Activated CD8-positive, alpha-beta T cell treated with anti-CD3 and anti-CD28 coated beads, Interleukin-2, amount 10 ng/mL, durations not matched to agents 7 days and 5 days (primary cell): ENCODE data around the gene ENOSF1. TPM values are rescaled to one million over a fixed set of nuclear protein-coding genes. Genes with fewer than 3 reads are reported as not detected.
A peak's percentile ranks its signal among the peaks of the same experiment; 100 is the strongest.
"Not testable (repeated sequence)": the region's sequence is repeated elsewhere in the genome, so short reads cannot be mapped to it uniquely, and the experiment has no call there.

Experiments used
- ATAC-seq: fragments of 150-1000 bp; cut with Tn5 transposase; one replicate; pipeline ENCODE4 v1.10.0; 2021; ENCODE audit warnings: moderate library complexity
- CTCF ChIA-PET: fragments of 350-600 bp; sonication (Branson Sonifier 250); formaldehyde crosslinking; loops from one replicate; lab custom pipeline; 2021; ENCODE audit warnings: antibody characterized with exemption; lab: Charles Lee
- POLR2A ChIA-PET: fragments of 350-600 bp; sonication (Branson Sonifier 250); formaldehyde crosslinking; loops from one replicate; lab custom pipeline; 2021; ENCODE audit warnings: antibody characterized with exemption; lab: Charles Lee
- DNase-seq: peaks from one replicate; pipeline ENCODE4 v3.0.0-alpha.2; 2020
- H3K27ac Mint-ChIP-seq: one replicate; pipeline ENCODE4 v1.8.0; 2021; ENCODE audit warnings: mild to moderate bottlenecking, mixed read lengths
- H3K27me3 Mint-ChIP-seq: one replicate; pipeline ENCODE4 v1.8.0; 2021; ENCODE audit warnings: low read depth, mixed read lengths
- H3K36me3 Mint-ChIP-seq: one replicate; pipeline ENCODE4 v1.8.0; 2021; ENCODE audit warnings: low read depth, mixed read lengths
- H3K4me1 Mint-ChIP-seq: one replicate; pipeline ENCODE4 v1.8.0; 2021; ENCODE audit warnings: low read depth, mixed read lengths
- H3K4me3 Mint-ChIP-seq: one replicate; pipeline ENCODE4 v1.8.0; 2021; ENCODE audit warnings: mild to moderate bottlenecking, mixed read lengths
- H3K9me3 Mint-ChIP-seq: one replicate; pipeline ENCODE4 v1.8.0; 2022; ENCODE audit warnings: mixed read lengths; ENCODE audit not compliant: insufficient read depth
- total RNA-seq, 2 experiments: library from RNA; stranded (reverse); gene quantifications; one replicate each; pipeline ENCODE4 v1.2.3, GENCODE V29; 2021

The ENOSF1 gene
- total RNA-seq, 2 experiments from 2014 or later, result 66.0 to 74.1 TPM

GRCh38 chr18:682833-683232, 29.6 kb downstream of the ENOSF1 start:
- ChIA-PET POLR2A (interaction anchor here (0.9 to 2.9 kb wide), 4 partner anchors 10 to 28 kb away, joined by 5 to 32 read pairs (median 6); partner anchors contain the start of gene TYMS), CTCF (interaction anchor here (1.2 to 3.5 kb wide), 5 partner anchors 9 to 157 kb away, joined by 3 to 28 read pairs (median 5); partner anchors contain the start of gene ENOSF1)
- no peak overlapping the region for H3K4me3 Mint-ChIP-seq
- H3K4me1 Mint-ChIP-seq, result peaks cover 32% of the 10 kb centered on the region
- DNase-seq, result no peak
- no peak for ATAC-seq
- H3K9me3 Mint-ChIP-seq, result no peaks in the 10 kb centered on the region
- no peaks in the 10 kb centered on the region for H3K27me3 Mint-ChIP-seq
- peak overlapping the region; percentile 97 for H3K27ac Mint-ChIP-seq
- peaks cover 71% of the 10 kb centered on the region for H3K36me3 Mint-ChIP-seq

- H3K27me3 Mint-ChIP-seq, H3K9me3 Mint-ChIP-seq, DNase-seq, ATAC-seq: not testable (repeated sequence)
- peak overlapping the region; percentile 97 for H3K27ac Mint-ChIP-seq
- ChIA-PET CTCF (interaction anchor here (1.1 to 3.5 kb wide), 8 partner anchors 9 to 158 kb away, joined by 3 to 28 read pairs (median 6); partner anchors contain the start of genes ENOSF1 and TYMS), POLR2A (interaction anchor here (0.6 to 2.9 kb wide), 5 partner anchors 9 to 51 kb away, joined by 3 to 32 read pairs (median 5); partner anchors contain the start of gene TYMS)
- peaks cover 75% of the 10 kb centered on the region for H3K36me3 Mint-ChIP-seq
- peak overlapping the region; percentile 7 for H3K4me3 Mint-ChIP-seq
- H3K4me1 Mint-ChIP-seq, result peaks cover 32% of the 10 kb centered on the region
These were observed 30.0 kb downstream of the ENOSF1 start for GRCh38 chr18:682416-682815.

- ATAC-seq, result peak; percentile 96
- Mint-ChIP-seq H3K27ac (peak overlapping the region; percentile 97), H3K4me1 (peaks cover 32% of the 10 kb centered on the region), H3K27me3 (no peaks in the 10 kb centered on the region), H3K9me3 (no peaks in the 10 kb centered on the region), H3K36me3 (peaks cover 78% of the 10 kb centered on the region), H3K4me3 (peak overlapping the region; percentile 47)
- DNase-seq, result peak; percentile 87
- ChIA-PET POLR2A (interaction anchor here (0.6 to 2.9 kb wide), 5 partner anchors 9 to 51 kb away, joined by 3 to 32 read pairs (median 5); partner anchors contain the start of gene TYMS), CTCF (interaction anchor here (1.1 to 3.5 kb wide), 7 partner anchors 10 to 158 kb away, joined by 3 to 28 read pairs (median 5); partner anchors contain the start of gene TYMS)
These were observed 30.4 kb downstream of the ENOSF1 start for GRCh38 chr18:681985-682384.

GRCh38 chr18:680392-680791, 32.0 kb downstream of the ENOSF1 start:
- Mint-ChIP-seq H3K27me3 (no peaks in the 10 kb centered on the region), H3K9me3 (no peaks in the 10 kb centered on the region), H3K4me3 (no peak overlapping the region), H3K27ac (peak overlapping the region; percentile 97), H3K36me3 (peaks cover 83% of the 10 kb centered on the region), H3K4me1 (peaks cover 36% of the 10 kb centered on the region)
- no peak for ATAC-seq
- no peak for DNase-seq
- CTCF ChIA-PET, result interaction anchor here (1.2 to 3.5 kb wide), 3 partner anchors 22 to 151 kb away, joined by 4 to 28 read pairs (median 6); partner anchors contain the start of gene TYMS
- POLR2A ChIA-PET, result interaction anchor here (2.0 to 4.5 kb wide), 2 partner anchors 9 to 22 kb away, joined by 6 to 24 read pairs; partner anchors contain the start of gene TYMS

GRCh38 chr18:679516-679915, 32.9 kb downstream of the ENOSF1 start:
- POLR2A ChIA-PET, result interaction anchor here (0.6 to 4.5 kb wide), 3 partner anchors 9 to 134 kb away, joined by 3 to 24 read pairs (median 6); partner anchors contain the start of gene TYMS
- CTCF ChIA-PET, result no interaction called here
- Mint-ChIP-seq H3K9me3 (no peaks in the 10 kb centered on the region), H3K4me1 (peaks cover 36% of the 10 kb centered on the region), H3K36me3 (peaks cover 79% of the 10 kb centered on the region), H3K27ac (peak overlapping the region; percentile 74), H3K4me3 (no peak overlapping the region), H3K27me3 (no peaks in the 10 kb centered on the region)
- DNase-seq (no peak), ATAC-seq (no peak)

- Mint-ChIP-seq H3K27ac (peak overlapping the region; percentile 11), H3K27me3 (no peaks in the 10 kb centered on the region), H3K9me3 (no peaks in the 10 kb centered on the region), H3K36me3 (peaks cover 82% of the 10 kb centered on the region), H3K4me1 (peaks cover 35% of the 10 kb centered on the region), H3K4me3 (no peak overlapping the region)
- ATAC-seq (no peak), DNase-seq (no peak)
- ChIA-PET CTCF (interaction anchor here (1.5 kb wide), 1 partner anchor 11 kb away, joined by 3 read pairs; no protein-coding TSS in a partner anchor), POLR2A (interaction anchor here (4.5 kb wide), 1 partner anchor 20 kb away, joined by 24 read pairs; the partner anchor contains the start of gene TYMS)
These were observed 33.8 kb downstream of the ENOSF1 start for GRCh38 chr18:678482-679182.

- ATAC-seq (no peak), DNase-seq (no peak)
- H3K4me3 Mint-ChIP-seq, result no peak overlapping the region
- no peaks in the 10 kb centered on the region for H3K9me3 Mint-ChIP-seq
- H3K4me1 Mint-ChIP-seq, result peaks cover 29% of the 10 kb centered on the region
- ChIA-PET CTCF (interaction anchor here (1.5 kb wide), 1 partner anchor 10 kb away, joined by 3 read pairs; no protein-coding TSS in a partner anchor), POLR2A (interaction anchor here (4.5 kb wide), 1 partner anchor 19 kb away, joined by 24 read pairs; the partner anchor contains the start of gene TYMS)
- peaks cover 78% of the 10 kb centered on the region for H3K36me3 Mint-ChIP-seq
- no peaks in the 10 kb centered on the region for H3K27me3 Mint-ChIP-seq
- peak overlapping the region; percentile 62 for H3K27ac Mint-ChIP-seq
These were observed 34.5 kb downstream of the ENOSF1 start for GRCh38 chr18:677951-678381.

- Mint-ChIP-seq H3K27me3 (no peaks in the 10 kb centered on the region), H3K36me3 (peaks cover 80% of the 10 kb centered on the region)
- POLR2A ChIA-PET, result interaction anchor here (4.5 kb wide), 1 partner anchor 19 kb away, joined by 24 read pairs; the partner anchor contains the start of gene TYMS
These were observed 35.3 kb downstream of the ENOSF1 start for GRCh38 chr18:677145-677544.

GRCh38 chr18:676736-677135, 35.7 kb downstream of the ENOSF1 start:
- DNase-seq, result no peak
- no peaks in the 10 kb centered on the region for H3K9me3 Mint-ChIP-seq
- H3K36me3 Mint-ChIP-seq, result peaks cover 80% of the 10 kb centered on the region
- peaks cover 18% of the 10 kb centered on the region for H3K4me1 Mint-ChIP-seq
- CTCF ChIA-PET, result no interaction called here
- no peak for ATAC-seq
- H3K27me3 Mint-ChIP-seq, result no peaks in the 10 kb centered on the region
- peak overlapping the region; percentile 44 for H3K27ac Mint-ChIP-seq
- POLR2A ChIA-PET, result interaction anchor here (4.5 kb wide), 1 partner anchor 18 kb away, joined by 24 read pairs; the partner anchor contains the start of gene TYMS
- H3K4me3 Mint-ChIP-seq, result no peak overlapping the region

More at GRCh38 chr18:677145-677544, 35.3 kb downstream of the ENOSF1 start:
- peak overlapping the region; percentile 44 for H3K27ac Mint-ChIP-seq
- H3K9me3 Mint-ChIP-seq, result no peaks in the 10 kb centered on the region
- CTCF ChIA-PET, result no interaction called here
- no peak for DNase-seq
- no peak overlapping the region for H3K4me3 Mint-ChIP-seq
- peaks cover 22% of the 10 kb centered on the region for H3K4me1 Mint-ChIP-seq
- ATAC-seq, result no peak

GRCh38 chr18:676069-676468, 36.4 kb downstream of the ENOSF1 start:
- DNase-seq, result no peak
- Mint-ChIP-seq H3K9me3 (no peaks in the 10 kb centered on the region), H3K4me1 (peaks cover 12% of the 10 kb centered on the region), H3K36me3 (peaks cover 80% of the 10 kb centered on the region), H3K27me3 (no peaks in the 10 kb centered on the region), H3K27ac (peak overlapping the region; percentile 44), H3K4me3 (no peak overlapping the region)
- ATAC-seq, result no peak
- POLR2A ChIA-PET, result interaction anchor here (4.5 kb wide), 1 partner anchor 18 kb away, joined by 24 read pairs; the partner anchor contains the start of gene TYMS
- CTCF ChIA-PET, result no interaction called here

GRCh38 chr18:675307-675706, 37.1 kb downstream of the ENOSF1 start:
- no peak for ATAC-seq
- Mint-ChIP-seq H3K36me3 (peaks cover 83% of the 10 kb centered on the region), H3K4me1 (peaks cover 5% of the 10 kb centered on the region), H3K9me3 (no peaks in the 10 kb centered on the region), H3K4me3 (no peak overlapping the region), H3K27me3 (no peaks in the 10 kb centered on the region), H3K27ac (peak overlapping the region; percentile 47)
- POLR2A ChIA-PET, result interaction anchor here (1.1 kb wide), 1 partner anchor 17 kb away, joined by 4 read pairs; no protein-coding TSS in a partner anchor
- DNase-seq, result no peak
- CTCF ChIA-PET, result no interaction called here
